GM10248 (cell line): ENCODE measurements around the gene SKAP1.

ENCODE experiments used
- CTCF ChIA-PET: fragments of 300-600 bp; sonication (Branson Sonifier 250); formaldehyde crosslinking; extraction: SDS; loops from one replicate; lab custom pipeline; 2021; ENCODE audit warnings: antibody characterized with exemption; lab: Yijun Ruan, JAX
- POLR2A ChIA-PET: fragments of 350-650 bp; sonication (Branson Sonifier 250); formaldehyde crosslinking; extraction: SDS; loops from one replicate; lab custom pipeline; 2020; ENCODE audit warnings: antibody characterized with exemption; lab: Yijun Ruan, JAX
- DNase-seq: peaks from one replicate; pipeline ENCODE4 v3.0.0; 2012; ENCODE audit errors: extremely low spot score
- TF ChIP-seq, protein P1 (sequence below): IDR thresholded peaks from 2 replicates; pipeline ENCODE4 v1.5.1; 2012; ENCODE audit warnings: mild to moderate bottlenecking, low read depth; ENCODE audit errors: extremely low read depth, missing control alignments, control extremely low read depth

Gene SKAP1

DNA sequence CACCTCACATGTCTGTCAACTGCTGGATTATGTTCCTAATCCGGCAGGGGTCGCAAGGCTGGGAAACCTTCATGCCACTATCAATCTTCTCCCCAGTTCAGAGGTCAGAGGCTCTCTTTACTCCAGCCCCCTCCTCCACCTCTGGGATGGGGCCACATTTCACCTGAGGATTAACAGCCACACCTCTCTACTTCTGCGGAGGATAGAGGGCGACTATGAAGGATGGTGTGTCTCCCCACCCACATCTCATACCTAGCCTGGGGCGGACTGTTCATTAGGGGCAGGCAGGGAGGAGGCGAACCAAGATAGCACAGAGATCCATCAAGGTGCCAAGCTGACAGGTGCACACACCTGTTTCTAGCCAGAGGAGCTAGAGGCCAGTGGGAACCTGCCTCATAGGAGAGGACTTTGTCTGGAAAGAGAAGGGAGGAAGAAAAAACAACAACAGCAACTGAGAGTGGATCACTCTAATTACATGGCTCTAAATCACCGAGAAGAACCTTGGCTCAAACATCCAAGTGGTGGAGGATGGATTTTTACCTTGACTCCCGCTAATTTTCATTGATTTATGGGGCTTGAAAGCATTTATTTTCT lies 41.9 kb upstream of the SKAP1 start:
- DNase-seq = no peak
- CTCF ChIA-PET = interaction anchor here (1.0 to 2.8 kb wide), 10 partner anchors 13 to 284 kb away, joined by 3 to 13 read pairs (median 4); no protein-coding TSS in a partner anchor
- POLR2A ChIA-PET = no interaction called here
- TF ChIP-seq, protein P1, sequence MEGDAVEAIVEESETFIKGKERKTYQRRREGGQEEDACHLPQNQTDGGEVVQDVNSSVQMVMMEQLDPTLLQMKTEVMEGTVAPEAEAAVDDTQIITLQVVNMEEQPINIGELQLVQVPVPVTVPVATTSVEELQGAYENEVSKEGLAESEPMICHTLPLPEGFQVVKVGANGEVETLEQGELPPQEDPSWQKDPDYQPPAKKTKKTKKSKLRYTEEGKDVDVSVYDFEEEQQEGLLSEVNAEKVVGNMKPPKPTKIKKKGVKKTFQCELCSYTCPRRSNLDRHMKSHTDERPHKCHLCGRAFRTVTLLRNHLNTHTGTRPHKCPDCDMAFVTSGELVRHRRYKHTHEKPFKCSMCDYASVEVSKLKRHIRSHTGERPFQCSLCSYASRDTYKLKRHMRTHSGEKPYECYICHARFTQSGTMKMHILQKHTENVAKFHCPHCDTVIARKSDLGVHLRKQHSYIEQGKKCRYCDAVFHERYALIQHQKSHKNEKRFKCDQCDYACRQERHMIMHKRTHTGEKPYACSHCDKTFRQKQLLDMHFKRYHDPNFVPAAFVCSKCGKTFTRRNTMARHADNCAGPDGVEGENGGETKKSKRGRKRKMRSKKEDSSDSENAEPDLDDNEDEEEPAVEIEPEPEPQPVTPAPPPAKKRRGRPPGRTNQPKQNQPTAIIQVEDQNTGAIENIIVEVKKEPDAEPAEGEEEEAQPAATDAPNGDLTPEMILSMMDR = no peak

DNA sequence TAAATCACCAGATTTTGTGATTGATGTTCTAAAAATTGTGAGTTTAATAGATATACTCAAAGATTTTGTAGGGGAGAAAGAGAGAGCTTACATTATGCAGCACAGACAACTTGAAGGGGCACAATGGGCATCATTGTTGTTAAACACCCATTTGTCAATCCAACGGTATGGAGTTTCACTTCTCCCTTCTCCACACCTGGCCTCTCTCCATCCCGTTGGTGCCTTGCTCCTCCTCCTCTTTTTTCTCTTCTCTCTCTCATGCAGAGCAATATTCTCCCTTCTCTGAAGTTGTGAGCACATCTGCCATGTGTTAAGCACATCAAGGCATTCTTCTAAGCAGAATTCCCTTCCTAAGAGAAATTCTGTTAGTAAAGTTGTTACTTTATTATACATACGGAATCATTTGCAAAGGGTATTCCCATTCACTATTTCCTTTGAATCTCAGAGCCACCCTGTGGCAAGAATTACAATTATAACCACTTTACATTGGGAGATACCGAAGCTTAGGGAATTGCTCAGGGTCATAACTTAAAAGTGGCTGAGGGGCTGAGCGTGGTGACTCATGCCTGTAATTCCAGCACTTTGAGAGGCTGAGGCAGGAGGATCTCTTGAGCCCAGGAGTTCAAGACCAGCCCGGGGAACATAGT lies 40.5 kb upstream of the SKAP1 start:
- DNase-seq = no peak
- TF ChIP-seq, protein P1 = no peak
- POLR2A ChIA-PET = interaction anchor here (0.7 kb wide), 1 partner anchor 1804 kb away, joined by 7 read pairs; the partner anchor contains the start of gene TMEM92
- CTCF ChIA-PET = interaction anchor here (1.1 to 2.6 kb wide), 5 partner anchors 14 to 148 kb away, joined by 3 to 6 read pairs (median 4); no protein-coding TSS in a partner anchor

DNA sequence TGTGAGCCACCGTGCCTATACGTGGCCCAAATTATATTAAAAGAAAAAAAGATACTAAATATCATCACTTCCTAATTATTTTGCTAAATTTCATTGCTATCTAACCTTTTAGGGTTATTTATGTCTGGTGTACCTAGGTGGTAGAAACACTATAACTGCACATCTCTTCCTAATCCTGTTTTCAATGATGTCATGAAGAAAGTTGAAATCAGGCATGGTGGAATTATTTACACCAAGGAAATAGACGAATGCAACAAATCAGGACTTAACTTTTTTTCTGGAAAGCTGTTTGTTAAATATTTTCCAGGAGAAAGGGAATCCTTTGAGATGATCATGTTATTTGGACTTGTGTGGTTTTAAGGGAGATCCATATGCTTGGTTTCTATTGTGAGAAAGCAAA lies 39.2 kb upstream of the SKAP1 start:
- no peak for DNase-seq
- POLR2A ChIA-PET = no interaction called here
- CTCF ChIA-PET = interaction anchor here (2.0 to 2.6 kb wide), 2 partner anchors 12 to 23 kb away, joined by 5 to 6 read pairs; no protein-coding TSS in a partner anchor
- TF ChIP-seq, protein P1 = no peak

DNA sequence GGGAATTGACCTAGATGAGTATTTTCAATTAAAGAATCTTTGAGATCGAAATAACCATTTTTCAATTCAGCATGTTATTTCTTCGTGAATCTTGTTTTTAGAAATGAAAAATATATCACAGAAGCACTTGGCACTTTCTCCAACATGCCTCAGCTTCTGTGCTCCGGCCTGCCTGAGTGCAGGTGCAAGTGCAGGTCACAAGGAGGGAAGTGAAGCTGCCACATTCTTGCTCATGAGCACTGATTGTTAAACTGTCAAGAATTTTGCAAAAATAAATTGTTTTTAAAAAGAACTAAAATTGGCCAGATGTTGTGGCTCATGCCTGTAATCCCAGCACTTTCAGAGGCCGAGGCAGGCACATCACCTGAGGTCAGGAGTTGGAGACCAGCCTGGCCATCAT lies 38.3 kb upstream of the SKAP1 start:
- ChIA-PET POLR2A (no interaction called here), CTCF (no interaction called here)
- no peak for DNase-seq
- TF ChIP-seq, protein P1 = no peak

DNA sequence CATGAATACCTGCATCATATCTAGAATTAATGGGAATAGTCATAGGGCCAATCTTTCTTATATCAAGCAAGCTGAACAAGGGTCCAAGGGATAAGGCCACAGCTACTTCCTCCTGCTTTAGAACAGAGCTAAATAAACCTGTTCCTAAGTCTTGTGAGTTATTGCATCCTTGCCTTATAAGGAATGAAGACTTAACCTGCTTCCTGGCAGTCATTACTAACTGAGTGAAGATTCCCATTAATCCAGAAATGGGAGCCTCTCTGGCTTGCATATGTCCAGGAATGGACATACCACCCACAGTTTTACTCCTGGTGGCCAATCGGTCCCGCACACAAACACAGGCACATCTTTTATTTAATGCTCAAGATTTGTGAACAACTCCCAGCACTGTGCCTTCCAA lies 35.9 kb upstream of the SKAP1 start:
- TF ChIP-seq, protein P1 = no peak
- ChIA-PET POLR2A (no interaction called here), CTCF (interaction anchor here (0.6 to 2.8 kb wide), 4 partner anchors 8 to 26 kb away, joined by 3 to 9 read pairs (median 3); no protein-coding TSS in a partner anchor)
- DNase-seq = no peak

DNA sequence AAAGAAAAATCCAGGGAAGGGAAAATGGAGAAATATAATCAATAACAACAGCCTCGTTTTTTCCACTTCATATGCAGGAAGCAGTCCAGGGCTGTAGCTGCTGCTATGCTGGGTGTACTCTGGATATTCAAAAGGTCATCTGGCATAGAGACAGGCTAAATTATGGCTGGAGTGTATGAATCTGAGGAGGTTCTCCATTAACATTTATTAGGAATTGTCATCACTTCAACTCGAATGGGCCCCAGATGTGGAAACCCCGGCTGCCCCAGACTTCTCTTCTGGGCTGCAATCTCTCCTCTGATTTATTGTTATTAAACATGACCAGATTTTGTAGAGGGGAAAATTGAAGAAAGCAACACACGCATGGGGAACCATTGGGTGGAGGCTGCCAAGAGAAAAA lies 33.5 kb upstream of the SKAP1 start:
- TF ChIP-seq, protein P1 = no peak
- ChIA-PET POLR2A (no interaction called here), CTCF (interaction anchor here (1.1 to 2.1 kb wide), 2 partner anchors 112 to 128 kb away, joined by 3 to 9 read pairs; no protein-coding TSS in a partner anchor)
- DNase-seq = no peak
